Measurements from ENCODE around the gene PREPL. TPM values are rescaled to one million over a fixed set of nuclear protein-coding genes. Genes with fewer than 3 reads are reported as not detected.
A peak's percentile ranks its signal among the peaks of the same experiment; 100 is the strongest.
"Not testable (repeated sequence)": the region's sequence is repeated elsewhere in the genome, so short reads cannot be mapped to it uniquely, and the experiment has no call there.

Gene PREPL
- total RNA-seq, 1 donor from 2014 or later: 81.9 TPM

DNA sequence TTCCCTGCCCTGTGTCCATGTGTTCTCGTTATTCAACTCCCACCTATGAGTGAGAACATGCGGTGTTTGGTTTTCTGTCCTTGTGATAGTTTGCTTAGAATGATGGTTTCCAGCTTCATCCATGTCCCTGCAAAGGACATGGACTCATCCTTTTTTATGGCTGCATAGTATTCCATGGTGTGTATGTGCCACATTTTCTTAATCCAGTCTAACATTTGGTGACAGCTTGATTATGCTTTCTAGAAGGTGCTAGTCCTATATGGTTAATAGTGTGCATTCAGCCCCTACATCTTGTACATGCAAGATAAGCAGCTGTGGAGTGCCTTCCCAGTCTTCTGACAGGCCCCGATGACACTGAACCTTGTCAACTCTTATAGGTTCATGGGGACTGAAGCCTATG lies 57.5 kb downstream of the PREPL start:
- intact Hi-C loops (cut with micrococcal nuclease): not testable (repeated sequence)

DNA sequence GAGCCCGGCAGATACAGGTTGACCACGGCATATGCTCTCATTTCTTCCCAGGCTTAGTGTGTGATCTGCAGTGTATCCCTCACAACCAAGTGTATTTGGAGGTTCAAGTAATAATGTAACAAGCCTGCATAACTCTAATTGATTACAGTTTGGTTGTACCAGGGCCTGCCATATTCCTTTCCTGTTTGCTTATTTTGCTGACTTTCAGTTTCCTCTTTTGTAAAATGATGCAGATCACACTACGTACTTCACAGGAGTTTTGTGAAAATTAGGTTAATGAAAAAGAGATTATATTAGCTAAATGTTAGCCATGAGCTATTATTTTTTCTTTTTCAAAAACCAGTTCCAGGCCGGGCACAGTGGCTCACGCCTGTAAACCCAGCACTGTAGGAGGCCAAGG lies 60.2 kb downstream of the PREPL start:
- ATAC-seq (no peak), DNase-seq (no peak)
- intact Hi-C loops (cut with micrococcal nuclease): no loop called here

More for the DNA sequence above, 57.5 kb downstream of the PREPL start:
- not testable (repeated sequence) for DNase-seq, ATAC-seq

DNA sequence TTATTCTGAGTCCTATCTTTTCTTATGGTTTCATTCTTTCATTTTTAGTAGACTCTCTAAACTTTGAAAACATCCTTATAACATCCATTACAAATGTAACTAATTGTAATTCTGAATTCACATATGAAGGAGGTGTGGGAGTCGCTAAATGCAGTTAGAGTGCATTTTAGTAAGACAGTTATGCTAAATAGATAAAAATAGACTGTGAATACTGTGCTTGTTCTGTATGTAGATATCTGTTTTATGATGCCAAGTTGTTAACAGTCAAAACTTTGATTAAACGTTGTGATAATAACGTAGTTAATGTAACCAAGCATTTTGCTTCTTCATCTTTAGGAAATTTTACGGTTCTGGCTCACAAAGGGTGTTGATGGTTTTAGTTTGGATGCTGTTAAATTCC lies 61.7 kb downstream of the PREPL start:
- ATAC-seq (no peak), DNase-seq (no peak)
- intact Hi-C loops (cut with micrococcal nuclease): no loop called here

DNA sequence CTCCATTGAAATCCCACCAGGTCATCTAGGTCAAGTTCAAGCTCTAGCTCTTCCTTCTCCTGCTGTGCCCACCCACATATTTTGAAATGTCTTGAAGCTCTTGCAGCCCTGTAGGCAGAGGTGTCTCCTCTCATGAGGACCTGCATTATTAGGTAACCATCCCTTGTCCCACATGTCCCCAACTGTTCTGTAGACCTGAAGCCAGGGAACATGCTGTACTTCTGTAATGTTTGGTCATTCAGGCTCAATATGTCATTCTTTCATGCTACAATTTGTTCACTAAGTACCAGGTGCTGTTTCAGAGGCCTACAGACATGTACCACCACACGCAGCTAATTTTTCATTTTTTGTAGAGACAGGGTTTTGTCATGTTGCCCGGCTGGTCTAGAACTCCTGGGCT lies 63.9 kb downstream of the PREPL start:
- no peak for ATAC-seq
- DNase-seq: no peak
- intact Hi-C loops (cut with micrococcal nuclease): no loop called here

DNA sequence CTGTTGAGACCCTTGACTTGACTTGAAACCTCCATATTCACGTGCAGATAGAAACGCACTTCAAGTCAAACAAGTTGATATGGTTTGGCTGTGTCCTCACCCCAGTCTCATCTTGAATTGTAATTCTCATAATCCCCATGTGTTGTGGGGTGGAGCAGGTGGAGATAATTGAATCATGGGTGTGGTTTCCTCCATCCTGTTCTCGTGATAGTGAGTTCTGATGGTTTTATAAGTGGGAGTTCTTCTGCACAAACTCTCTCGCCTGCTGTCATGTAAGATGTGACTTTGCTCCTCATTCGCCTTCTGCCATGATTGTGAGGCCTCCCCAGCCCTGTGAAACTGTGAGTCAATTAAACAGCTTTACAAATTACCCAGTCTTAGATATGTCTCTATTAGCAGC lies 64.6 kb downstream of the PREPL start:
- ATAC-seq: no peak
- DNase-seq: no peak
- intact Hi-C loops (cut with micrococcal nuclease): no loop called here

DNA sequence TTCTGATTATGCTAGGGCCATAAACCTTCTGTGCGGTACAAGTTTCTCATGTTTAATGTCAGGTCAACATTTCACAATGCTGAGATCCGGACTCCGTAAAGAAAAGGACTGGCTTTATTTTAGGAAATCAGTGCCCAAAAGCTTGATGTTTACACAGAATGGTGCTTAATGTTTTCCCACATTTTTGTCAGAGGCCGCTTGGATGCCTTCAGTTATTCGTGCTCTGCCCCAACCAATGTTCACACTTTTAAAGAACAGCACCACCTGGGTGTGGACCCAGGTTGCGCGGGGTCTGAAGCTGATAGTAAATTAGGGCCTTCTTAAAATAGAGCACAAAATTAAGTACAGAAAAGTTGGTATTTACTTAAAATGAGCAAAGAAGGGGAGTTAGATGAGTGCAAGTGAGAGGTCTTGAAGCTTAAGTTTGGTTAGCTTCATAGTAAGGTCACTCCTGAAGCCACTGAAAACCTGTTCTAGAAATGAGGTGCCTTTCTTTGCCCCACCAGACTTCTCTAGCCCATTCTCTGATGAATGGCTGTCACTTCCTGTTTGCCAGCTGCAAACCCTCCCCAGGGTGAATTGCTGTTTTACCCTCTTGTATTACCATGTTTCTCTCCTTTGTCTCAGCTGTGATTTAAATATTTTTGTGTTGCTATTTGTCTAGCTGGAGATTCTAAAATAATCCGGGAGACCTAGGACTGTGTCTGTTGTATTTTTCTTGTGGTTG lies 65.5 kb downstream of the PREPL start:
- no peak for ATAC-seq
- intact Hi-C loops (cut with micrococcal nuclease): no loop called here

DNA sequence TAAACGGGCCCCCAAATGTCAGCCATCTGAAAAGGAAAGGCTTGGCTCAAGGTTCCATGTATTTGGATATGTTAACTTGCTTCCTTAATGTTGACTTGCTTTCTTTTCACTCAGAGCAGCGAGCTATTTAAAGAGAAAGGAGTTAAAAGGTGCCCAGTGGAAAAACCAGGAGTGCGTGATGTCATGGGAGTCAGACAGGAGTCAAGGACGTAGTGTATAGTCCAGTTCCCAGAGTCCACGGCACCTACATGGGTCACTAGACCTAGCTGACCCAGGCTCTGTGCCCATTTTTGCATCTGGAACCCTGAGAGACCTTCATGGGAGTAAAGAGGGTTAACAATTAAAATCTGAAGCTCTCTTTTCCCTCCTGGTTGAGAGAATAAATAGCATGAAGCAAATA lies 66.2 kb downstream of the PREPL start:
- DNase-seq (no peak), ATAC-seq (no peak)
- intact Hi-C loops (cut with micrococcal nuclease): no loop called here

More for the DNA sequence above, 65.5 kb downstream of the PREPL start:
- no peak for DNase-seq

DNA sequence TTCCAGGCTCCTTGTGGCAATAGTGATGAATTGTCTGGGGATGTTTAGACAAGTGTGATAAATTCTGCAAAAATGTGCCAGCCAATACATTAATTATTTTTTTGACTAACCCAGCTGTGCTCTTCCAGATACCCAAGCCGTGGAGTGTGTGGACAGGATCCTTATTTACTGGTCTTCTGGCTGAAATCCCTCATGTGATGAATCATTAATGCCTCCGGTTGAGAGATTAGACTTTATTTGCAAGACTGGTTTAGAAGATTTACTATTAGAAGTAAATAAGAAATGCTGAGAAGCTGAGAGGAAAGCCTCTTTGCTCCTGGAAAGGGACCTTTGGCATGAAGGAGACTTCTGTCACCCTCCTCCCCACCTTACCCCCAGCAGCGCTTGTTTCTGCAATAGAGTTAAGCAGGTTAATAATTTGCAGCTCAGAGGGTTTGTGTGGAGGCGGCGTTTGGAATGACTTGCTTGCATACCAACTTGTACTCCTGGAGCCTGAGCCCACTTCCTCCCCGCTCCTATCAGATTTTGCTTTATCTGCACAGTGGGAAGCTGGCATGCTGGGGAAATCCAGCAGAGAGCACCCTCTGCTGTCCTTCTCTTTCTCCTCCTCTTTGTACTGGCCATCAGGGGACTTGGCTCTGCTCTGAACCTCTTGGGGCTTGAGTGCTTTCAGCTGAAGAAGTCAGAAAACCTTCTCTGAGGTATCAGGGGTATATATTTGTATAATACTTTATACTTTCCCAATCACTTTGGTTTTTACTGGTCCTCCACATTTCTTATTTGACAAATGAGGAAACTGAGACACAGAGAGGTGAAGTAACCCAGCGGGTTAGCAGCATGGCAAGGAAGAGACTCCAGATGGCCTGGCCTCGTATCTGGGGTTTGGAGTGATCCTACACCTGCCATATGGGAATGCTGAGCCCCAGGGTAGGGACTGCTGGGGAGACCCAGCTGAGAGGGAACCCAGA lies 69.7 kb downstream of the PREPL start:
- ATAC-seq (peak; percentile 63), DNase-seq (no peak)
- intact Hi-C loops (cut with micrococcal nuclease): no loop called here

DNA sequence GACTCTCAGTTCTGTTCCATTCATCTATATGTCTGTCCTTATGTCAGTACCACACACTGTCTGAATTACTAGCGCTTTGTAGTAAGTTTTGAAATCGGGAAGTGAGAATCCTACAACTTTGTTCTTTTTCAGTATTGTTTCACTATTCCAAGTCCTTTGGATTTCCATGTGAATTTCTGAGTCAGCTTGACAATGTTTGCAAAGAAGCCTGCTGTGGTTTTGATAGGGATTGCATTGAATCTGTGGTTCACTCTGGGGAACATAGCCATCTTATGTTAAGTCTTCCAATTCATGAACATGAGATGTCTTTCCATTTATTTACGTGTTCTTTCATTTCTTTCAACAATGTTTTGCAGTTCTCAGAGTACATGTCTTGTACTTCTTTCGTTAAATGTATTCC lies 71.0 kb downstream of the PREPL start:
- DNase-seq (no peak), ATAC-seq (no peak)
- intact Hi-C loops (cut with micrococcal nuclease): no loop called here

DNA sequence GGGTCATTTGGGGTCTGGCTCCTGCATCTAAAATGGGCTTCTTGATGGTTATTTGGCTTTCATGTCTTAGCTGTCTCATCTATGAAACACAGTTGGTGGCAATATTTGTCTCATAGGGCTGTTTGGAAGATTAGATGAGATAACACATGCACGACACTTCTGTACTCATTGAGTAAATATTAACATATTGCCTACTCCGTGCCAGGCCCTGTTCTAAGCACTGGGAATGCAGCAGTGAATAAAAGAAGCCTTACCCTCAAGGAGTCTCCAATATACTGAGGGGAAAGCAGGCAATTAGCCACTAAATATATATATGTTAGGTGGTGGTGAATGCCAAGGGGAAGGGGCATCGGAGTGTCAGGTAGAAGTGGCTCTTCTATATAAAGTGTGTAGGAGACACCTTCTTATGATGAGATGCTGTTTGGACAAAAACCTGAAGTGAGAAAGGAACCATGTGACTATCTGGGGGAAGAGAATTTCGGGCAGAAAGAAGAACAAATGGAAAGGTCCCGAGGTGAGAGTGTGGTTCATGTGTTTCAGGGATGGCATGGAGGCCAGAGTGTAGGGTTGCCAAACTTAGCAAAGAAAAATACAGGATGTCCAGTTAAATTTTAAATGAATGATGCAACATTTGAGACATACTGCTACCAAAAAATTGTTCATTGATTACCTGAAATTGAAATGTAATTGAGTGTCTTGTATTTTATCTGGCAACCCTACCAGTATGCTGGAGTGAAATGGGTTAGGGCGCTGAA lies 74.2 kb downstream of the PREPL start:
- ATAC-seq: no peak

DNA sequence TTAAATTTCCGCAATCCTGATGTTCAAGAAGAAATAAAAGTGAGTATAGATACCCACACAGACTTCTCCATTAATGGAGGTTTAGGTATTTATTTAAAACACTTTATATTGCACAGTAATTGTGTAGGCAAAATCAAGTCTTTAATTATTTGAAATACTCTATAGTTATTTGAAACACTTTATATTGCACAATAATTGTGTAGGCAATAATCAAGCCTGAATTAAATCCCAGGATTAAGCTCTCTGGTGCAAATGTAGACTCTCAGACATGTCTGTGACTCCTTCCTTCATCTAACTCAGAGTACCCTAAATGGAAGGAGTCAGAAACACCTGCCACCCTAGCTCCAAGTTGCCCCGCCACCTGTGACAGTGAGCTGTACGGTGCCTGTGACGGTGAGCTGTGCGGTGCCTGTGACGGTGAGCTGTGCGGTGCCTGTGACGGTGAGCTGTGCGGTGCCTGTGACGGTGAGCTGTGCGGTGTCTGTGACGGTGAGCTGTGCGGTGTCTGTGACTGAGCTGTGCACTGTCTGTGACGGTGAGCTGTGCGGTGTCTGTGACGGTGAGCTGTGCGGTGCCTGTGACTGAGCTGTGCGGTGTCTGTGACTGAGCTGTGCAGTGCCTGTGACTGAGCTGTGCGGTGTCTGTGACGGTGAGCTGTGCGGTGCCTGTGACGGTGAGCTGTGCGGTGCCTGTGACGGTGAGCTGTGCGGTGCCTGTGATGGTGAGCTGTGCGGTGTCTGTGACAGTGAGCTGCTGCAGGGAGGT lies 75.0 kb downstream of the PREPL start:
- intact Hi-C loops (cut with micrococcal nuclease): no loop called here
- DNase-seq (no peak), ATAC-seq (no peak)

More for the DNA sequence above, 74.2 kb downstream of the PREPL start:
- intact Hi-C loops (cut with micrococcal nuclease): no loop called here
- no peak for DNase-seq

DNA sequence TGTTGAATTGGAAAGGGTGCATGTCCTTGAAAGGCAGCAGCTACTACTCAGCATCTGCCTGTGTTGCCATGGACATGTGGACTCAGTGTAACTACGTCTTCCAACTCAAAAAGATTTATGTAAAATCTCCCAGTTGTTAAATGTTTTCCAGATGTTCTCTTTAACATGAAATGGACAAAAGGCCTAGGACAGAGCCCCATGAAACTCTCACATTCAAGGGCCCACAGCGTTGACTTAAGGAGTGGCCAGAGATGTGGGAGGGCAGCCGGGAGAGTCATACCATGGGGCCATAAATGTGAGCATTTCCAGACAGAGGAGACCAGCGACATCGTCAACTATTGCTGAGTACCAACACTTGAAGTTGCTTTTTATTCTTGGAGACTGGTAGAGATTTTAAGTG lies 76.1 kb downstream of the PREPL start:
- DNase-seq: no peak
- intact Hi-C loops (cut with micrococcal nuclease): no loop called here
- no peak for ATAC-seq

DNA sequence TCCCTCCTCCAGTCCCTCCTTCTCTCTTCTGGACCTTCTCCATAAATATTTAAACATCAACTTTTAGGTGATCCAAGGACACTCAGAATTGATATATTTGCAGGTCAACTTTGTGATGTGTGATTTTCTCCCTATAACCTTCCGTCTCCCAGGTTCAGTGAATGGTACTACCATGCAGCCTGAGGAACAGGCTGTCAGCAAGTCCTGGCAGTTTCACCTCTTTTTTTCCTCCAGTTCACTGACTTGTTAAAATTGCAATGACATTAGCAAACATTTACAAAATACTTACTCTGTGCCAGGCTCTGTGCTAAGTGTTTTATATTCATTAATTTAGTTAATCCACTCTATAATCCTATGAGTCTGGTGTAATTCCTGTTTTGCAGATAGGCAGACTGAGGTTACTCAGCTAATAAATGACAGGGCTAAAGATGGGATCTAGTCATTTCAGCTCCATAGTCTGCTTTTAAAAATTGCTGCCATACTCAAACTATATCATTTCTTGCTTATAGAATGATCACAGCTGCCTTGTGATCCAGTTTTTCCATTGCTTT lies 78.1 kb downstream of the PREPL start:
- ATAC-seq (no peak), DNase-seq (no peak)
- intact Hi-C loops (cut with micrococcal nuclease): no loop called here

DNA sequence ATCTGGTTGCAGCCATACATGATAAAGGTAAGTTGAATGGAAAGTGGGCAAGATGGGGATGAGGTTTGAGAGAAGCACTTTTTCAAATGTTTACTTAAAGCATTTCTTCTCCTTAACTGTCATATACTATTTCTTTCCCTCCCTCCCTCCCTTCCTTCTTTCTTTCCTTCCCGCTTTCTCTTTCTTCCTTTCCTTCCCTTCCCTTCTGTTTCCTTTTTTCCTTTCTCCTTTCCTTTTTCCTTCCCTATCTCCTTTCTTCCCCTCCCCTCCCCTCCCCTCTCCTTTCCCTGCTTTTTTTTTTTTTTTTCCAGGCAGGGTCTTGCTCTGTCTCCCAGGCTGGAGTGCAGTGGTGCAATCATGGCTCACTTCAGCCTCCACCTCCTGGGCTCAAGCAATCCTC lies 80.4 kb downstream of the PREPL start:
- DNase-seq (no peak), ATAC-seq (no peak)
- intact Hi-C loops (cut with micrococcal nuclease): no loop called here

DNA sequence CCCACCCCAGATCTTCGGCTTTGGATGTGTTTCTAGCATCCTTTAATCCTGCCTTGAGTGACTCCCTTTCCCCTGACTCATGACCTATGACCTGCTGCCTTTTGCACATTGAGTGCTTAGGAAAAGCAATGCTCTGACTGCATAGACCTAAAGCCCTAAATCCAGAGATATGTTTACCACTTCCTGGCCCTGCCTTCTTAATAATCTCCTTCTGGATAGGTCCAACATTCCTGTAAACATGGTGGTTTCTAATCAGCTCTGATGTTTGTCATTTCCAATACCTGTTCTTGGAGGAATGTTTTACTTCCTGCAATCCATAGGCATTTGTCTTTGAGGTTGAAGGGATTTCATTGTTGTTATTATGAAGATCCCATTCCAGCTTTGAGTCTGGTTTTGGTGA lies 83.8 kb downstream of the PREPL start:
- DNase-seq: no peak
- intact Hi-C loops (cut with micrococcal nuclease): no loop called here
- no peak for ATAC-seq

DNA sequence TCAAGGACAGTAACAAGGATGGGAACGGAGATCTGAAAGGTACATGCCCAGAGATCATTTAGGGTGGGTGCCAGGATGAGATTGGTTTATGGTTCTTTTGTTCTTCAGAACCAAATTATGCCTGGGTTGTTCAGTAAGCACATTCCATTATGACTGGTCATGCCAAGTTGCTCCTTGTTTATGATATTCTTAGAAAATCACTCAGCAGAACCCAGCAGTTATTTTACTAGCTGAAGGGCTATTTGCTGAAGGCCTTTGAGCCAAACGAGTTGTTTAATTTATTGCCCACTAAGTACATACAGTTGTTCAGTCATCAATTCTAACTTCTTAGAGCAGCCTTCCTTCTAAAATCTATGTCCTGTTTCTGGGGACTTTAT lies 85.4 kb downstream of the PREPL start:
- intact Hi-C loops (cut with micrococcal nuclease): no loop called here
- ATAC-seq: no peak
- no peak for DNase-seq

DNA sequence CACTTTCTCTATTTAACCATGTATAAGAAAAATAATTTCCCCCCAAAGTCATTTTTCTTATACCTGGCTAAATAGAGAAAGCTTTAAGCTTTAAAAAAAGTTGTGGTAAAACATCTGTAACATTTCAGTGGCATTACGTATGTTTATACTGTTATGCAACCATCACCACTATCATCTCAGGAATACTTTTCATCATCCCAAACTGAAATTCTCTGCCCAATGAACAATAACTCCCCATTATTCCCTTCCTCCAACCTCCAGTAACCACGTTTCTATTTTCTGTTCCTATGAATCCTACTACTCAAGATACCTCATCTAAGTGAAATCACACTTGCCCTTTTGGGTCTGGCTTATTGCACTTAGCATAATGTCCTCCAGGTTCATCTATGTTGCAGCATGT lies 87.7 kb downstream of the PREPL start:
- no peak for DNase-seq
- no peak for ATAC-seq
- intact Hi-C loops (cut with micrococcal nuclease): no loop called here

DNA sequence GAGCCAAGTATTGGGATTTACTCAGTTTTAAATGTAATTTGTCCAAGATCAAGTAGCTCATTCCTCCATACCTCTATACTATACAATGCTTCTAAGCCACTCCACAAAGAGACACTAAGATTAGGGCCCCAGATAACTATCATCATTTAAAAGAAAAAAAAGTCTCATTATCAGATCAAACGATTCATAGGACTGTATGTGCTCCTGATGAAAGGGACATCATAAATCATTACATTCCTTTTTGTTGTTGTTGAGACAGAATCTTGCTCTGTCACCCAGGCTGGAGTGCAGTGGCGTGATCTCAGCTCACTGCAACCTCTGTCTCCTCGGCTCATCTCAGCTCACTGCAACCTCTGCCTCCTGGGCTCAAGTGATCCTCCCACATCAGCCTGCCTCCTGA lies 88.2 kb downstream of the PREPL start:
- DNase-seq: no peak
- intact Hi-C loops (cut with micrococcal nuclease): no loop called here
- ATAC-seq: no peak

DNA sequence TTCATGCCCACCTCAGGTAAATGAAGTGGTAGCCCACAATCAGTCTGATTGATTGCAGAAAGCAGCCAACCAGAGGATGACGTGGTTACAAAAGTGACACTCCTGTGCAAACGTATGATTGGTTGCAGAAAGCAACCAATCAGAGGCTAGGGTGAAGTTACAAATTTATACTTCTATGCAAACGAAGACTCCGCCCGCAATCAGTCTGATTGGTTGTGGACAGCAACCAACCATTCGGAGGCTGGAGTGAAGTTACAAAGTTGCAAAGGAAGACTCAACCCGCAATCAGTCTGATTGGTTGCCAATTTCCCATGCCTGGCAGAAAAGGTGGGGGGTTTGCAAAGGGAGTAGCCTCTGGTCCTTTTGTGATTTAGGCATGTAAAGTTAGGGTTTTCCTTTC lies 90.0 kb downstream of the PREPL start:
- intact Hi-C loops (cut with micrococcal nuclease): no loop called here
- DNase-seq (no peak), ATAC-seq (no peak)
